Fibroblast of lung (primary cell): Measurements from ENCODE around the gene VAV2. TPM values are rescaled to one million over a fixed set of nuclear protein-coding genes. Genes with fewer than 3 reads are reported as not detected.

ENCODE experiments used
- DNase-seq, 2 donors: peaks; one replicate each; pipeline versions ENCODE4 v3.0.0 to v3.0.0-alpha.2; 2010; ENCODE audit warnings: low read depth in 2 of 2
- H2AFZ ChIP-seq: 2 replicates; pipeline ENCODE4 v1.5.1; 2012; ENCODE audit warnings: low read length, control low read depth, inconsistent platforms
- H3K27ac ChIP-seq: 2 replicates; pipeline ENCODE4 v1.5.1; 2011; ENCODE audit warnings: low read length, control low read depth; ENCODE audit not compliant: insufficient read depth
- H3K27me3 ChIP-seq: 2 replicates; pipeline ENCODE4 v1.5.1; 2011; ENCODE audit warnings: mild to moderate bottlenecking, low read length; ENCODE audit not compliant: control insufficient read depth, insufficient read depth
- H3K36me3 ChIP-seq: 2 replicates; pipeline ENCODE4 v1.5.1; 2011; ENCODE audit warnings: low read length; ENCODE audit not compliant: control insufficient read depth, insufficient read depth
- H3K4me1 ChIP-seq: 2 replicates; pipeline ENCODE4 v1.5.1; 2011; ENCODE audit warnings: low read length; ENCODE audit not compliant: control insufficient read depth, insufficient read depth; ENCODE audit errors: extremely low read depth
- H3K4me2 ChIP-seq: 2 replicates; pipeline ENCODE4 v1.5.1; 2011; ENCODE audit warnings: low read length, control low read depth; ENCODE audit not compliant: insufficient read depth; ENCODE audit errors: extremely low read depth
- H3K4me3 ChIP-seq, 4 experiments: fragments of 200-600 bp in 1 of 4; sonication (generic) in 1 of 4; replicated peaks in 1 of 4; 2 replicates each; pipeline ENCODE4 v1.5.1; 2011 to 2016; ENCODE audit warnings: low read length in 4 of 4, low read depth in 3 of 4, mild to moderate bottlenecking in 3 of 4, control low read depth in 2 of 4, inconsistent platforms in 1 of 4, mixed read lengths in 1 of 4; ENCODE audit not compliant: insufficient read depth in 1 of 4; ENCODE audit errors: control extremely low read depth in 1 of 4
- H3K79me2 ChIP-seq: 2 replicates; pipeline ENCODE4 v1.5.1; 2012; ENCODE audit warnings: mild to moderate bottlenecking, low read length, inconsistent platforms; ENCODE audit not compliant: control insufficient read depth, insufficient read depth
- H3K9ac ChIP-seq: 2 replicates; pipeline ENCODE4 v1.5.1; 2011; ENCODE audit warnings: mild to moderate bottlenecking, low read length, control low read depth; ENCODE audit not compliant: insufficient read depth
- H3K9me3 ChIP-seq: 2 replicates; pipeline ENCODE4 v1.5.1; 2012; ENCODE audit warnings: low read depth, low read length; ENCODE audit not compliant: control insufficient read depth, insufficient read depth
- H4K20me1 ChIP-seq: 2 replicates; pipeline ENCODE4 v1.5.1; 2011; ENCODE audit warnings: low read length; ENCODE audit not compliant: control insufficient read depth, insufficient read depth; ENCODE audit errors: extremely low read depth
- EZH2 ChIP-seq: IDR thresholded peaks from 2 replicates; pipeline ENCODE4 v1.5.1; 2012; ENCODE audit warnings: low read length, control low read depth, mild to moderate bottlenecking; ENCODE audit errors: missing control alignments
- polyA plus RNA-seq, 2 donors: library from polyadenylated mRNA; depleted of rRNA in 1 of 2; stranded (reverse) in 1 of 2; unstranded in 1 of 2; fragments of >200 nt; gene quantifications; 2 replicates each; pipeline ENCODE4 v1.2.1, GENCODE V29; 2011 to 2012; ENCODE audit warnings: missing spikeins in 1 of 2
- total RNA-seq: library from RNA; depleted of rRNA; stranded (reverse); fragments of >200 nt; gene quantifications from 2 replicates; pipeline ENCODE4 v1.2.1, GENCODE V29; 2014
- TF ChIP-seq, protein P1 (sequence below), 2 donors: IDR thresholded peaks in 1 of 2; conservative IDR thresholded peaks in 1 of 2; 1 replicate in 1 of 2; 2 replicates in 1 of 2; pipeline ENCODE4 v1.5.1; 2011 to 2012; ENCODE audit warnings: low read length in 2 of 2, control low read depth in 1 of 2, inconsistent platforms in 1 of 2, low read depth in 1 of 2, mild to moderate bottlenecking in 1 of 2

VAV2 gene
- total and polyA plus RNA-seq, 2 donors (not counting 1 experiment from before 2014, with no cell fraction given) = 13.7 to 17.7 TPM

DNA sequence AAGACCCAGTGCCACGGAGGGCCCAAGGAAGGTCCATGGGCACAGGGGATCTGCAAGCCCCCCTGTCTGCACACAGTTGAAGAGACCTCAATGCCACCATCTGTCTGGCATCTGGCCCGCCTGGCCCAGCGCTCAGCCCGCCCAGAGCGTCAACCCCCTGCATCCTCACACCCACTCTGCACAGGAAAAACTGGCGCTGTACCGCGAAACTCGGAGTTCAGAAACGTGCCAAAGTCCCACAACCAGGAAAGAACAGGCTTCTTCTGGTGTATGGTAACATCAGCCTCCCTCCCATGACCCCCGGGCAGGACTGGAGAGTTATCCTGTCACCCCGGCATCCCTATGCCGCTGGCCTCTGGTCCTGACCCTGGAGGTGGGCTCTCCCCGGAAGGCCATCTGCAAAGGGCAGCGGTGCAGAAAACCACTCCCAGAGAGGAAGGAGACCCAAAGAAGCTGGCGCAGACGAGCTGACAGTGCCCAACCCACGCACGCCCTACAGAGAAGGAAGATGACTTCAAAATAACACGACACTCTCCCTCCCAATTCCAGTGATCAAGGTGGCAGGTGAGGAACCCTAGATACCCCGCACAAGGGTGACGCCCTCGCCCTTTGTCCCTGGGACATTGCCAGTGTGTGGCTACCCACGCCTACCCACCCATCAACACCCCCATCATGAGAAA is 18.9 kb downstream of the VAV2 start:
- DNase-seq = no peak
- Histone ChIP-seq H4K20me1 (no peaks in the 10 kb centered on the region), H3K4me2 (no peak overlapping the region), H3K4me3 (no peak overlapping the region), H3K36me3 (peaks cover 3% of the 10 kb centered on the region), H3K79me2 (peaks cover 88% of the 10 kb centered on the region), H3K9me3 (no peaks in the 10 kb centered on the region), H3K4me1 (peaks cover 7% of the 10 kb centered on the region), H3K27ac (no peak overlapping the region), H3K27me3 (no peaks in the 10 kb centered on the region), H3K9ac (no peak overlapping the region), H2AFZ (no peak overlapping the region)
- no peak for TF ChIP-seq EZH2
- TF ChIP-seq, protein P1, sequence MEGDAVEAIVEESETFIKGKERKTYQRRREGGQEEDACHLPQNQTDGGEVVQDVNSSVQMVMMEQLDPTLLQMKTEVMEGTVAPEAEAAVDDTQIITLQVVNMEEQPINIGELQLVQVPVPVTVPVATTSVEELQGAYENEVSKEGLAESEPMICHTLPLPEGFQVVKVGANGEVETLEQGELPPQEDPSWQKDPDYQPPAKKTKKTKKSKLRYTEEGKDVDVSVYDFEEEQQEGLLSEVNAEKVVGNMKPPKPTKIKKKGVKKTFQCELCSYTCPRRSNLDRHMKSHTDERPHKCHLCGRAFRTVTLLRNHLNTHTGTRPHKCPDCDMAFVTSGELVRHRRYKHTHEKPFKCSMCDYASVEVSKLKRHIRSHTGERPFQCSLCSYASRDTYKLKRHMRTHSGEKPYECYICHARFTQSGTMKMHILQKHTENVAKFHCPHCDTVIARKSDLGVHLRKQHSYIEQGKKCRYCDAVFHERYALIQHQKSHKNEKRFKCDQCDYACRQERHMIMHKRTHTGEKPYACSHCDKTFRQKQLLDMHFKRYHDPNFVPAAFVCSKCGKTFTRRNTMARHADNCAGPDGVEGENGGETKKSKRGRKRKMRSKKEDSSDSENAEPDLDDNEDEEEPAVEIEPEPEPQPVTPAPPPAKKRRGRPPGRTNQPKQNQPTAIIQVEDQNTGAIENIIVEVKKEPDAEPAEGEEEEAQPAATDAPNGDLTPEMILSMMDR (conservative IDR thresholded peaks at IDR 0.05 in 1 of 2, IDR thresholded peaks at IDR 0.05 in 1 of 2; ENCODE audit: low read depth in 1 of 2, low read length in 2 of 2) = no peak

DNA sequence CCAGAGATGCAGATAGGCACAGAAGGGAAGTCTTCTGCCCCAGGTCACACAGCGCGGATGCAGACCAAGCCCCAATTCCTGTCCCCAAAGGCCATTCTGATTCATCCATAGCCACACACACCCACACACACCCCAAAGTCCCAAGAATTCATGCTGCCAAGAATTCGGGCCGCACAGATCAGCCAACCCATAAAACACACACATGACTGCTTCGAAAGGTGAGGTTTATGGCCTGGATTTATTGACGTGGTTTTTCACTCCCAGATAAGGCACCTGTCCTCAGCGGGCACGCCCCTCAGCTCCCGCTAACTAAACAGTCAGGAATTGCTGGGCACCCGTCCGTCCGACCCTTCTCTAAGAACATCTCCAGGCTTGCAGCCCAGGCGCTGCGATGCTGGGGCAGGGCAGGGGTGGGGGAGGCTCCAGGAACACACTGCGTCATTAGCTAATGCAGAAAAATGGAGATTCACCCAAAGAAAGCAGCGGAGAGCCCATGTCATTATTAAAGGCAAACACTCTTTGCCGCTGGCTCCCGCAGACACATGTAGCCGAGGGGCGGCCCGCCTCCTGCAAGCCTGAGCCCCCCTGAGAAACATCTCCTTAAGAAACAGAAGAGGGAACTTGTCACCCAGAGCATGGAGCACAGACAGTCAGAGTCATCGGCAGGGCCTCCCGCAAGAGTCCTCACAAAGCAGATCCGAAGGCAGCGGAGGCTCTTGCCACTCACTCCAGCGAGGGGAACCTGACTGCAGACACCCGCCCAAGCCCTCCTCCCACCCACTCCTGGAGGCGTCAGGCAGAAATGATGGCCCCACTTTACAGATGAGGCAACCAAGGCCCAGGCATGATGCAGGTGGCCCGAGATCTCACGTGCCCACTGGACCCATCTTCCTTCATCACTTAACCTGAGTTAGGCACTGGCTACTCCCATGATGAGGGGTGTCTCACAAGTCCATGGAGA is 19.9 kb downstream of the VAV2 start:
- Histone ChIP-seq H3K4me2 (no peak overlapping the region), H3K36me3 (no peaks in the 10 kb centered on the region), H3K9me3 (no peaks in the 10 kb centered on the region), H3K27ac (no peak overlapping the region), H3K79me2 (peaks cover 84% of the 10 kb centered on the region), H2AFZ (no peak overlapping the region), H3K4me1 (peaks cover 7% of the 10 kb centered on the region), H3K27me3 (no peaks in the 10 kb centered on the region), H4K20me1 (no peaks in the 10 kb centered on the region), H3K4me3 (no peak overlapping the region), H3K9ac (no peak overlapping the region)
- TF ChIP-seq, protein P1 (conservative IDR thresholded peaks at IDR 0.05 in 1 of 2, IDR thresholded peaks at IDR 0.05 in 1 of 2; ENCODE audit: low read depth in 1 of 2, low read length in 2 of 2) = no peak
- TF ChIP-seq EZH2 = no peak
- DNase-seq = no peak
